HG02642 (cell line): Measurements from ENCODE around the gene RAET1L.
A peak's percentile ranks its signal among the peaks of the same experiment; 100 is the strongest.
"Not testable (repeated sequence)": the region's sequence is repeated elsewhere in the genome, so short reads cannot be mapped to it uniquely, and the experiment has no call there.

Experiments used
- ATAC-seq: cut with Tn5 transposase; IDR thresholded peaks from one replicate; pipeline ENCODE4 v1.9.1; 2021; ENCODE audit warnings: mild to moderate bottlenecking; ENCODE audit not compliant: unreplicated experiment, poor library complexity

RAET1L gene, protein sequence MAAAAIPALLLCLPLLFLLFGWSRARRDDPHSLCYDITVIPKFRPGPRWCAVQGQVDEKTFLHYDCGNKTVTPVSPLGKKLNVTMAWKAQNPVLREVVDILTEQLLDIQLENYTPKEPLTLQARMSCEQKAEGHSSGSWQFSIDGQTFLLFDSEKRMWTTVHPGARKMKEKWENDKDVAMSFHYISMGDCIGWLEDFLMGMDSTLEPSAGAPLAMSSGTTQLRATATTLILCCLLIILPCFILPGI

DNA sequence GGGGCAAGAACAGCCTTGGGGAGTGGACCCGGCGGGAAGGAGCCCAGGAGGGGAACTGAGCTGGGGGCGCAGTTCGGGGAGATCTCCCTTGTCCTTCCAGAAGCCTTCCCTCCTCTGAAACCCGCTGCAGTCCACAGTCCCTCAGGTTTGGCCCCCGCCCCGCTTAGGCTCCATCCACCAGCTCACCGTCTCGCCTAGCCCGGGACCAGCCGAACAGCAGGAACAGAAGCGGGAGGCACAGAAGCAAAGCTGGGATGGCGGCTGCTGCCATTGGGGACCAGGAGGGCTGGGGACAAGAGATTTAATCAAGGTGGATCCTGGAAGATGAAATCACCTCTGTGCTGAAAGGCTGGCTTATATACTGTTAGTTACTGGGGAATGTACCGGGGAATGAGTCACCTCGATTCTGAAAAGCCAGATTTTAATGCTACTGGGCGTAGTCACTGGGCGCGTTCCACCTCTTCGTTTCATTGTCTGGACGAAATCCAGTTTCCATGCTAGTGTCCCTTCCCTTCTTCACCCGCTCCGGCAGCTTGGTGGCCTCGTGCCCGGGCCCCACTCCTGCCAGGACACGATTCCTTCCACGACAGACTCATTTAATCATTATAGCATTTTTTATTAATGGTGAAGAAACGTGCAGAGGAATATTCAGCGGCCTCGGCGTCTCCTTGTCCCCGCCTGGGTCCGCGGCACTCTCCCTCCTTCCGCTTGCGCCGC, at the start of gene RAET1L:
Gene RAET1L (minus strand): TSS at position 332 of the 717 bp plus-strand sequence. CDS start 61 bp downstream, at position 271.
- no peak for ATAC-seq

DNA sequence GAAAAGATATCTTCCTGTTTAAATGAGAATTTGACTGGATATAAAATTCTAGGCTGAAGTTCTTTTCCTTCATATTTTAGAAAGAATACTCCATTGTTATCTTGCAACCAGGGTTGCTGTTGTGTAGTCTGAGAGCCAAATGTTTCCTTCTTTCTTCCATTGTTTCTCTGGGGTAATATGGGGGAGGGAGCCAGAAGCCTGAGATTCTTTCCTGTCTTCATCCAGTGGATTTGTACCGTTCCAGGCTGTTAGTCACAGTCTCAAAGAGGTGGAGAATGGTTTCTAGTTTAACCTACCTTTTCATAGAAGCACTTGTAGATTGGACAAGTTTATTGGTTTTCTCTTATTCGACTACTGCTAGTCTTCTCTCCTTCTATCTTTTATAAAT, 49.7 kb upstream of the RAET1L start:
- ATAC-seq: no peak

DNA sequence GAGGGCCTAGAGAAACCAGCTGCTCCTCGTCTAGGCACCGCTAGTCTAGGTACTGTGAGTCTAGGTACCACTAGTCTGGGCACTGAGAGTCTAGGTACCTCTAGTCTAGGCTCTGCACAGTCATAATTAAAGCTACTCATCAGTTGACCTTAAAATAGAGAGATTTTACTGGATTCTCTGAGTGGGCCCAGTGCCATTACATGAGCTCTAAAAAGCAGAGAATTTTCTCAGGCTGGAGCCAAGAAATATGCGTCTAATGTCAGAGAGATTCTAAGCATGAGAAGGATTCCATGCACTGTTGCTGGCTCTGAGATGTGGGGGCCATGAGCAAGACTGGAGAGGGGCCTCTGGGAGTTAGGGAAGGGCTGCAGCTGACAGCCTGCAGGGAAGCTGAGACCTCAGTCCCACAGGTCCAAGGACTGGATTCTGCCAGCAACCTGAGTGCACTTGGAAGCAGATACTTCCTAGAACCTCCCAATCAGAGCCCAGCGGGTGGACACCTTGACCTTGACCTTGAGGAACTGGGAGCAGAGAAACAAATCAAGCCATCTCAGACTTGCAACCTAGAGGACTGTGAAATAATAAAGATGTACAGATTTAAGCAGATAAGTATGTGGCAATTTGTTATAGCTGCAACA, 49.2 kb upstream of the RAET1L start:
- ATAC-seq: not testable (repeated sequence)

DNA sequence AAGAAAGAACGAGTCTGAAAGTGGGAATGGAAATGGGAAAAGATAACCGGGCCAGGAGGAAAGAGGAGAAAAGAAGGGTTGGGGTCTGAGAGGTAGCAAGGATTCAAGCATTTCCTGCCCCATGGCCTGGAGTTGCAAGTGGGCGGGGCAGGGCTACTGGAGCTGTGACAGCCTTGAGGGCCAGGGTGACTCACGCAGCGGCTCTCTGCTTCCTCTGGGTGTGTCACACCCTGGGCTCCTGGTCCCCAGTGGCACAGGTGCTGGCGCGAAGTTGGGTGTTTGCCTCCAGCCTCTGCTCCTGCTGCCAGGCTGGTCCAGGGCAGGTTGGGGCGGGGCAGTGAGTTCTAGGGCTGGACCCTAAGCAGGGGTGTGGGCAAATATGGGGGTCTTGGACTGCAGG, 46.9 kb upstream of the RAET1L start:
- no peak for ATAC-seq

DNA sequence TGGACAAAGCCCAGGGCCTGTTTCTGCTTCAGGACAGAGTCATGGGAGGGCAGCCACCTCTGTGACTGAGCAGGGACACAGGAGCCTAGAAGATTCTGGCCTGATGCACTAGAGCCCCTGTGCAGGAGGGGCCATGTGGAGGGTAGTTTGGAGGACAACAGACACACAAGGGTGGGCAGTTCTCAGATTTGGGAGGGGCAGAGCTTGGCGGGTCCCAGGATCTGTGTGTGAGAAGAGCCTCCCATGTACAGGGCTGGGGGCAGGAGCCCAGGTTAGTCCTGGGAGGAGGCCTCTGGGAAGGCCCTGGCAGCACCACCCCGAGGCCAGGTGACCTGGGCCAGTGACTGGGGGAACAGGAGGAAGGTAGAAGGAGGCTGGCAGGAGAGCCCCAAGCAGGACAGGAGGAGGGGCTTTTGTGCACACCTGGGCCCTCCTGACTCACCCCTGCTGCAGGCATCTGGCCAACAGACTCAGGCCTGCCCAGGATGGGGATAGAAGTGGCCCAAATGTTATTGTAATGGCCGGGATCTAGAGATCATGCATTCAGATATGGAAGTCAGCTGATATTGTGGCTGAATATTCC, 45.0 kb upstream of the RAET1L start:
- ATAC-seq: no peak

DNA sequence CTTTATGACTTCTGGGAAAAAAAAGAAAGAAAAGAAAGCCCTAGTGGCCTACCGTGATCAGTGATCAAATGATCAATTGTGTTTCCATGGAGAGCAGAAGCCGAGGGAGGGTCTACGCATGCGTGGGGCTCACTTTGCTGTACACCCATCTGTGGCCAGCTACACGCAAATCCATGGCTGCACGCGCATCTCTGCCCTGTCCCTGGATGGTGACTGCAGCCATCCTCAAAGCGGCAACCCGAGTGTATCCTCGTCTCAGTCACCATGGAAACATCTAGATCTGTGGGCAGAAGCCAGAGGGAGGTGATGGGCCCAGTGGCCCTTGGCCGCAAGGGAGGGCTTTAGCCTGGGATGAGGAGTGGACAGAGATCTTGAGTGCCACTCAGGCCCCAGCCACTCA, 44.4 kb upstream of the RAET1L start:
- no peak for ATAC-seq

DNA sequence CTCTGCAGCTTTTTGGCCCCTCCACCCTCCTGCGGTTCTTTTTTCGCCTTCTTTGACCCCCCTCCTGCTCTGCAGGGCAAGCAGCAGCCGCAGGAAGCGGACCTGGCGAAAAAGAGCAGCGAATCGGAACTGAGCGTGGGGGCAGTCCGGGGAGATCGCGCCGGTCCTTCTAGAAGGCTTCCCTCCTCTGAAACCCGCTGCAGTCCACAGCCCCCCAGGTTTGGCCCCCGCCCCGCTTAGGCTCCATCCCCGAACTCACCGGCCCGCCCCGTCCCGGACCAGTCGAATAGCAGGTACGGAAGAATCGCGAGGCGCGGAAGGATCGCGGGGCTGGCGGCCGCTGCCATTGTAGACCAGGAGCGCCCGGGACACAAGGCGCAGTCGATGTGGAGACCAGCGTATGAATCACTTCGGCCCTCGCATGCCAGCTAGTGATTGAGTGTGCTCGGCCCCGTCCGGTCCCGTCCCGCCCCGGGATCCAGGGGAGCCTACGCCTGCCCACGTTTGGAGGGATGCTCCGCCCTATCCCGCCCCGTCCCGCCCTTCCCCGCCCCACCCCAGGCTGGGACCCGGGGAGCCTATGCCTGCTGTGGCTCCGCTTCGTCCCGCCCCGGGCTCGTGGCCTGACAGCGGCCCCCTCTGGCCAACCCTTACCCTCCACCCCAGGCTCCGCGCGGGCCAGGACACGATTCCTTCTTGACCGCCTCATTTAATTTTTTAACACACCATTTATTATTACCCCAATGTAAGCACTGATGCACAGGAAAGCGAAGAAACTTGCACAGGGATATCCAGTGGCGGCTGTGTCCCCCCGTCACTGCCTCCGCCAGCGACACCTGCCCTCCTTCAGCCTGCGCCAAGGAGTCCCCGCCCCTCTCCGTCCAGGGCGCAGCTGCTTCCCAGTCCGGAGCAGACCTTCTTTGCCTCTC, 43.7 kb upstream of the RAET1L start, which contains the start of gene ULBP3:
Gene ULBP3 (minus strand): TSS at position 402 of the 929 bp plus-strand sequence. CDS start 55 bp downstream, at position 347.
- ATAC-seq: peak; percentile 70

DNA sequence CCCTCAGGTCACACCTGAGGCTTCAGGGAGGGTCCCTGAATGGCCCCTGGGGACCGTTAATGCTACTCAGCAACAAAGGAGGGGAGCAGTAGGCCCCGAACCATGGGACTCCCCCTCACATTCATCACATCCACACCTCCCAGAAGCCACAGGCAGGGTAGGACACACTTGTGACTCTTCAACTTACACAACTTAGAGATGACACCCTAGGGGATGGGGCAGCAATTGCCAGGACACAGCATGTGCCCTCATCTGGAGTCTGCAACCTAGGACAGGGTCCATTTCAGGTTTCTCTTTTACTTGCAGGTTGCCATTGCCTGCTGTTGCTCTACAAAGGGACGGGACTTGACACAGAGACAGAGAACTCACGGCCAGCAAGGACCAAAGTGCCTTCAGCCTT, 42.8 kb upstream of the RAET1L start:
- ATAC-seq: no peak

DNA sequence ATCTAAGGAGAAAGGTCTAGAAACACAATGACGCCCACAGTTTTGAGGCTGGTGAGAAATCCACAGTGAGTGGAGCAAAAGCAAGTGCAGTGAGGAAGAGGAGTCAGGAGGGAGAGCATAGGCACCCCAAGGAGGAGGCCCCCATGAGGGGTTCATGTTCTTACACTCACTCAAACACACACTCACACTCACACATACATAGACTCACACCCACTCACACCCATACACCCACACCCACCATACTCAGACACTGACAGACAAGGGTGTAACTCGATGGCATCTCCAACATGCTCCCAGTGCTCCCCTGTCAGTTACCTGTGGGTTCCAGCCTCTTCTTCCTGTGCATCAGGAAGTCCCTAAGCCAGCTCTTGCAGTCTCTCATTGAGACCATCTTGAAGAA, 39.8 kb upstream of the RAET1L start:
- no peak for ATAC-seq

DNA sequence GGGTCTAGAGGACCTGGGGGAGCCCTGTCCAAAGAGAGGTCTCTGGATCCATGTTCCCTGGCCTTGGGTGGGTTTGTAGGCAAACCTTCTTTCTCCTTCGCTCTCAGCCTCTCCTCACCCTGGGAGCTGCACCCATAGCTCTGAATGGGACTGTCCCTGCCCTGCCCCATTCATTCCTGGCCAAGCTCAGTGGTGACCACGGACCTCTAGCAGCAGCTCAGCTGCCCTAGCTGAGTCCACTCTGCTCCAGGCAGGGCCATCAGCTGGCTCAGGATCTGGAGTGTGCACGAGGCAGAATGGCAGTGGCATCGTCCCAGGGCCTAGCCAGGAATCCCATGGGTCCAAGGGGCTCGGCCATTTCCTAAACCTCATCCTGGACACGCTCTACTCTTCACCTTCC, 38.3 kb upstream of the RAET1L start:
- ATAC-seq: no peak

DNA sequence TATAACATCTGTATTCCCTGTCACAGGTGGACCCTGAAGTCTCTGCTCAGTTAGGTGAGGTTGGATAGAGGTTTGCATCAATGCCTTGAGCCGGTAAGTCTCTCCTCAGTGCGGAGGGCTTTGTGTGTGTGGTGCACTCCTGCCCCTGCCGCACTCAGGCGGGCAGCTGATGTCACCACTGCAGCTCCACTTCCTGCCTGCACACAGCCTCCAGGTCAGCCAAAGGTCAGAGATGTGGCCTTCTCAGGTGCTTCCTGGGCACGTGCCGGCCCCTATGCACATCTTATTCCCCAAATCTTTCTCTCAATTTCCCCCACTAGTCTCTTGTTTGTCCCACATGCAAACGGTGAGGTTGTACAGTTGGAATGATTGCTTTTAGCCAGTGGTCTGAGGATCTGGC, 34.6 kb upstream of the RAET1L start:
- ATAC-seq: not testable (repeated sequence)

DNA sequence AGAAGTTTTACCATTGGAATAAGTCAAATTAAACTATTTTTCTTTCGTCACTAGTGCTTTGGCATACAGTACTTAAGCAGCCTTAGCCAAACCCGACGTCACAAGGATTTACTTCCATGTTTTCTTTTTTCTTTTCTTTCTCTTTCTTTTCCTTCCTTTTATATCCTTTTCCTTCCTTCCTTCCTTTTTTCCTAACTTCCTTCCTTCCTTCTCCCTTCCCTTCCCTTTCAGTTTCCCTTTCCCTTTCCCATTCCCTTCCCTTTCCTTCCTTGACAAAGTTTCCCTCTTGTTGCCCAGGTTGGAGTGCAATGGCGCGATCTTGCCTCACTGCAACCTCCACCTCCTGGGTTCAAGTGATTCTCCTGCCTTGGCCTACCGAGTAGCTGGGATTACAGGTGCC, 33.7 kb upstream of the RAET1L start:
- ATAC-seq: no peak

DNA sequence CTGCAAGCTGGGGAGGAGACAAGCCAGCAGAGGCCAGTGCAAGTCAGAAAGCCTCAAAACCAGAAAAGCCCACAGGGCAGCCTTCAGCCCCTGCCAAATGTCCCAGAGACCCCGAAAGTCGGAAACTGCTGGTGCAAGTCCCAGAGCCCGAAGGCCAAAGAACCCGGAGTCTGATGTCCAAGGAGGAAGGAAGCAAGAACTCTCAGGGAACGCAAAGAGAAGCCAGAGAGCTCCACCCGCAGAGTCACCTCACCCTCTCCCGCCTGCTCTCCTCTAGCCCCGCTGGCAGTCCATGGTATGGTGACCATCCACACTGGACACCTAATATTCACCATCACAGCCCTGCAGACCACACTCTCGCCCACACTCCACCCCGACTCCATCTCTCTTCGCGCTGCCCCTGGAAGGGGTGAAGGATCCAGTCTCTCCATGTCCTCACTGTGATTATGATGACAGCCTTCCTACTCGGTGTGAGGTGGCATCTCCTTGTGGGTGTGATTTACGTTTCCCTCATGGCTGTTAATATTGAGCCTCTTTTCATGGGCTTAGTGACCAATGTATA, 33.0 kb upstream of the RAET1L start:
- no peak for ATAC-seq

DNA sequence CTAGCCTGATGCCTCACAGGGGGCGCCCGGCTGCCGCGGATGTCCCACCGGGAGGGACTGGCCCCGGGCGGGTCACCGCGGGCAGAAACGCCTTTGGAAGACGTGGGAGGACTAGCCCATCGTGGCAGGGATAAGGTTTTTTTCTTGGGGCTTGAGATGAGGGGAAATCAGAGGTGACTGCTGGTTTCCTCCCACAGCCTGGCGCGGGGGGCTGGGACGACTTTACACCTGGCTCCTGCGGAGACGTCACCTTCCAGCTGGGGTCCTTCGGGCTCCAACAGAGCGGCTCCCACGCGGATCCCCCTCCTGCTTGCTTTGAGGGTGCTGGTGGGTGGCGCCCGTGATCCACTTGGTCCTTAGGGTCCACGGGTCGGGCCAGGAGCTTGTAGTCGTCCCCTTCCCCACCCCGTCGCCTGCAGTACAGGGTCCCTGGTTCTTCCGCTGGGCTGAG, 32.2 kb upstream of the RAET1L start:
- ATAC-seq: no peak

DNA sequence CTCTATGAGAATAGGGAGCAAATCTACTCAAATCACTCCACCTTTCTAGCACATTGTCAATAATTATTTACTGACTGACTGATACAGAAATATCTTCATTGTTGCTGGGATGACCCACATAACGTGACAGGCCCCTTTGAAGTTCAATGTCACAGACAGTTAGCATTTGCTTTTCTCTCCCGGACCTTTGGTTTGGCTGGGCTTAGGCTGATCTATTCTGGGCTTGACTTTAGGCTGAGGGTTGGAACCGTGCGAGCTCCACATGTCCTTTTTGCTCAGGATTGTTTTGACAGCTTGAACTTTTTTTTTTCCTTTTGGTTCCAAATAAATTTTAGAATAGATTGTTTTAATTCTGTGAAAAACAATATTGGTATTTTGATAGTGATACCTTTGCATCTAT, 31.6 kb upstream of the RAET1L start:
- no peak for ATAC-seq

DNA sequence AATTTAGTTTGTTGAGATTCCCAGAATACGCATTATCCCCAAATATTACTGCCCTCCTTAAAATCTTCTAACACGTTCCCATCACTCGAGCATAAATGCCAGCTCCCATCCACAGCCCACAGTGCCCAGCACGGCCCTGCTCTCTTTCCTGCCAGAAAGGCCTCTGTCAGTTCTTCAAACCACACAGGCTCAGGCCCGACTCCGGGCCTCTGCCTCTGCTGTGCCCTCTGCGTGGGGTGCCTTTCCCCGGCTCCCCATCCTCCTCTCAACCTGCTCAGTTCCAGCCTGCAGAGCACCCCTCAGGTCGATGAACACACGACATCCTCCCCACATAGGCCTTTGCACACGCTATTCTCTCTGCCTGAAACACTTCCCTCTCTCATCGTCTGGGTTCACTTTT, 30.8 kb upstream of the RAET1L start:
- ATAC-seq: no peak

DNA sequence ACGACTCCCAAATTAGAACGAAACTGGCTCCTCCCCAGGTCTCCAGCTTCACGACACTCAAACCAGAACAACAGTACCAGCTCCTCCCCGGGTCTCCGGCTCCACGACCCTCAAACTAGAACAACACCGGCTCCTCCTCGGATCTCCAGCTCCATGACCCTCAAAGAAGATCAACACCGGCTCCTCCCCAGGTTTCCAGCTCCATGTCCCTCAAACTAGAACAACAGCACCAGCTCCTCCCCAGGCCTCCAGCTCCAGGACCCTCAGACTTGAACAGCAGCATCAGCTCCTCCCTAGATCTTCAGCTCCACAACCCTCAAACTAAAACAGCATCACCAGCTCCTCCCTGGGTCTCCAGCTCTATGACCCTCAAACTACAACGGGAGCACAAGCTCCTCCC, 29.8 kb upstream of the RAET1L start:
- no peak for ATAC-seq

DNA sequence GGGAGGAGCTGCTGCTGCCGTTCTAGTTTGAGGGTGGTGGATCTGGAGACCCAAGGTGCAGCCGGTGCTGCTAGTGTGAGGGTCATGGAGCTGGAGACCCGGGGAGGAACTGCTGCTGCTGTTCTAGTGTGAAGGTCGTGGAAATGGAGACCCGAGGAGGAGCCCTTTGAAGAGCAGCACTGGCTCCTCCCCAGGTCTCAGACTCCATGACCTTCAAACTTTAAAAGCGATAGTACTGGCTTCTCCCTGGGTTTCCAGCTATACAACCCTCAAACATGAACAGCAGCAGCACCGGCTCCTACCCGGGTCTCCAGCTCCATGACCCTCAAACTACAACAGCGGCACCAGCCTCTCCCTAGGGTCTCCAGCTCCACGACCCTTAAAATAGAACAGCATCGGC, 28.1 kb upstream of the RAET1L start:
- no peak for ATAC-seq

DNA sequence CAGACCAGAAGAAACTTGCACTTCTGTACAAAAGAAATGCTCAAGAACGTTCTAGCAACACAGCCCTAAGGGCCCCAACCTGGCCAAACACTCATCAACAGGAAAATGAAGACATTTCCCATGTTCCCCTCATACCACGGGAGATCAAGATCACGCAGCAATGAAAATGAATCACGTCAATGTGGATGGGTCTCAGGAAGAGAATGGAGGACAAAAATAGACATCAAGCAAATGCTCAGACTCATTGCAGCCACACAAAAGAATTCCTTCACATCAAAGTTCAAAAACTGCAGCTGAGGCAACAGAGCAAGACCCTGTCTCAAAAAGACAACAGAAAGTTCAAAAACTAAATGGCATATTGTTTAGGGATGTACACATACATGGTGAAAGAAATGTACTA, 25.5 kb upstream of the RAET1L start:
- ATAC-seq: no peak

DNA sequence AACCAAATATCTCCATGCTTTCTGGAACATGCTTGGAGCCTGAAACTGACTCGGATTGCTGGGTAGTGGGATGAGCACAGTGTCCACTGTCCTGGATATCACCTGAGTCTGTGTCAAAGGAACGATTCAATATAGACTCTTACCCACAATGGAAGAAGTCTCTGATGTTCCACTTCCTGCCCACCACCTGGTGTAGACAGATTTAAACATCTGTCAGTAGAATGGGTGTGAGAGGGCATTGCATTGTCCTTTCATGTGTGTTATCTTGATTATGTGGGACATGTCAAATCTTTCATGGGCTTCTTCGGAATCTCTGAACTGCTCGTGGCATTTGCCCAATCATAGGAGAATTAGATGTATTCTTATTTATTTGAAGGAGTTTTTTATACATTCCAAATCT, 22.8 kb upstream of the RAET1L start:
- no peak for ATAC-seq
